Measurements from ENCODE around the gene ARHGEF33.

Gene ARHGEF33

DNA sequence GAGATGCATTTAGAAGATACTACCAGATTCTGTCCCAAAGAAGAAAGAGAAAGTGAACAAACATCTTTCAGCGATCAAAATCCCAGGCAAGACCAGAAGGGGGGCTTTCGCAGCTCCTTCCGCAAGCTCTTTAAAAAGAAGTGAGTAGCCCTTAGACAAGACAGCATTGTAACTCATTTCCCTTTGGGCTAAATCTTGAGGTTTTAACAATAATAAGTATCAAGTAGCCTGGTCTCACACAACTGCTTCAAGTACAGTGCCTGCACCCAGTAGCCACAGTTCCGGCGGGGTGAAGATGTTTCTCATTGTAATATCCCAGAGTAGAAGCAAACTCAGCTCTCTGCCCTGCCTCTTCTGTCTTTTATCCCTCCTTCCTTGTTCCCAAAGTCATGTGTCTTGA, 76.3 kb downstream of the ARHGEF33 start:
- no peak for DNase-seq

DNA sequence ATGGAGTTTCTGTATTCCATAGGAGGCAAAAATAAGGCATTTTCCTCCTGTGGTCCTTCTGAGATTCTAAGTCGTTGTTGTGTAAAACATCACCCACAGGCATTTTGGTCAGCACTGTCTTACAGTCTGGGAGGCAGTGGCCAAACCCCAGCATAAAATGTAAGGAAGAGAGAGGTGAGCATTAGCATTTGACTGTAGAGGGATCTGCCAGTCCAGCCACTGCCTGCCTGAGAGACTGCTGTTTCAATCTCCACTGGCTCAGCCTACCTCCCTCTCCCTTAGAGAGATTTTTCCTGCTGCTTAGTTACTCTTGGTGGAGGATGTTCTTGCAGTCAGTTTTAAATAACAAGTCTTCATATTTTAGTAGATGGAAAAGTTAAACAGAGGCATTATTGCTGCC, 77.0 kb downstream of the ARHGEF33 start:
- no peak for DNase-seq

DNA sequence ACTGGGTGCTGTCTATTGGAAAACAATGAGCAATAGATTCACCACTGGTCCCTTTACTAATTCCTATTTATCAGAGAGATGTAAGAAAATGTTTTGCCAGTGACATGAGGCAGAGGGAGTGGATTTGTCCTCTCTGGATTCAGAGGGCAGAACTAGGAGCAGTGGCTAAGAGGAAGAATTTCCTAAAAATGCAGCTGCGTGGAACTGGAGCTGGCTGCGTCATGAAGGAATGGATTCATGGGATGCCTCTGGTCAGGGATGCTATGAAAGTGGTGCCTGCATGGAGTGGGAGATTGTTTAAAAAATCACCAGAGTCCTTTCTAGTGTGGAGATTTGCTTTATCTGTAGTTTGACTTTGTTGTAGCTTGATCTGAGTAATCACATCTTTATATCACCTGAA, 78.3 kb downstream of the ARHGEF33 start:
- DNase-seq, result no peak

DNA sequence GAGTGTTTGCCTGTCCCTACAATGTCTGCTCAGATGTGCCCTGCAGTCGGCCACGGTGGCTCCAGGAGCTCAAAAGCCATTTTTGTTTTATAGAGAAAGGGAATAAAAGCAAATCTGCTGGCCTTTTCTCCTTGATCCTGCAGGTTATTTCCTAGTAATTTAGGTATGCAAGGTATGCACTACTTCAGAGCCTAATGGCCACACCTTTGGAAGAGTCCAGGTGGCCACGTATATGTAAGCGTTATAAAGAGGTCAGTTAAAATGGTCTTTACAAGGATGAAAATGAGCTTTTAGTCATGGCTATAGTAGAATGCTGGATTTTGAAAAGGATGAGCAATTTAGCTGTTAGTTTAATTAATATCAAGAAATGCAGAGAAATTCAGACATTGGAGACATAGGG, 81.7 kb downstream of the ARHGEF33 start:
- no peak for DNase-seq

DNA sequence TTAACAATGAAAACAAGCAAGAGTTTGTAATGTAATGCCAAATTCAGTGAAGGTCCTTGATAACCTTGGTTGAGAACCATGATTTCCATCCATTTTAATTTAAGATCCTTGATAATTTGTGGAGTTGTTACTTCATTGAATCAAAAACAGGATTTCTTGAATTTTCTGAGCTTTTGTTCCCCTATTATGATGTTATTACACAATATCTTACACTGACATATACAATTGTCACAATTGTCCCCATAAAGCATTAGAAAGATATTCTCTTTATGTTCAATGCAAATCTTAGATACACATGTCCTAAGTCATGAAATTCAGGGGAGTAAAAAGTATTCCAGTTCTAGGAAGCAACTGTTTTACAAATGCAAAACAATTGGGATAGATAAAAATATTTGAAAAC, 83.6 kb downstream of the ARHGEF33 start:
- no peak for DNase-seq

DNA sequence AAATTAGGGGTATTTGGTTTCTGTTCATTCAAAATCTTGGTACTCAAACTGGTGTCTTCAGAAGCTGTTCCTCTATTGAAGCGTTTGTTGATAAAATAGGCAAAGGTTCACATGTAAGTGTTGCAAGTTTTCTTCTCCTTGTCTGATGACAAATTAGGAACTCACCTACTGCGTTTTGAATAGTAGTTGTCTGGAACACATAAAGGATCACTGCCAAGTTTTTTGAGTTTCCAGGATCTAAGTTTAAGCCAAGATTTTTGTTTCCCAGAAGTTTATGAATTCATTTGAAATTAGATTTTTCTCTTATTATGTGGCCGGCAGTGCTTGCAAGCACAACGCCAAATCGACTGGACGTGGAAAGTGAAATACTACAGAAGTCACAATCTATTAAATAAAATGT, 85.4 kb downstream of the ARHGEF33 start:
- no peak for DNase-seq

DNA sequence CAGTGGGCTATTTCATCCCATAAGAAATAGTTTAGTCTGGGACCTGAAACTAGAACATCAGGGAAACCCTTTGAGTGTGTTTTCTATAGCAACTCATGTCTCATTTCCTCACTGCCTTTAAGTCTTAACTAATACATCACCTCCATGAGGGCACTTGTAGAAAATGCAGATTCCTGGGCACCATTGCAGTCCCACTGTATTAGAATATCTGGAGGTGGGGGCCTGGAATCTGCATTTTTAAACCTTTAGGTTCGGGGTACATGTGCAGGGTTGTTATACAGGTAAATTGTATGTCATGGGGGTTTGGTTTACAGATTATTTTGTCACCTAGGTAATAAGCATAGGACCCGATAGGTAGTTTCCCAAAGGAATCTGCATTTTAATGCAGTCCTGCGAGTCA, 87.4 kb downstream of the ARHGEF33 start:
- DNase-seq, result no peak

DNA sequence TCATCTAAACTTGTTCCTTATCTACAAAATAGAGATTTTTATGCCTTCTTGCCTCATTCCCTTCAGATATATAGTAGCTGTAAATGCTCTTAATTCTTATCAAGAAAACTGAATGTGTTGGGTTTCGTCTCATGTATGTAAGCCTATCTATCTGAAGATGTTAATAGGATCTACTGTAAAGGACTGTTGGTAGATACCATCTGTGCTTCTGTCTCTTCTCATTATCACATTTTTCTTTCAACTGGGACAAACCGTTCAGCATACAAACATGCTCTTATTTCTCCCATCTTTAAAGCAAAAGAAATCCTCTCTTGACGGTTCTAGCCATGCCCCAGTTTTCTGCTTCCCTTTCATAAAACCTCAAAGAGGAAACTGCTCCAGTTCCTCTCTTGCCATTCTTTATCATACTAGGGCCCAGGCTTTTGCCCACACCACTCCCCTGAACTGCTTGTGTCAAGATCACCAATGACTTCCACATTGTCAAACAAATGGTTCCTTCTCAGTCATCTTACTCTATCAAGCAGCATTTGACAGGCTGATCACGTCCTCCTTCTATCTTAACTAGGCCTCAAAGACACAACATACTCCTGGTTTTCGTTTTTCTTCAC, 88.7 kb downstream of the ARHGEF33 start:
- DNase-seq, result no peak

DNA sequence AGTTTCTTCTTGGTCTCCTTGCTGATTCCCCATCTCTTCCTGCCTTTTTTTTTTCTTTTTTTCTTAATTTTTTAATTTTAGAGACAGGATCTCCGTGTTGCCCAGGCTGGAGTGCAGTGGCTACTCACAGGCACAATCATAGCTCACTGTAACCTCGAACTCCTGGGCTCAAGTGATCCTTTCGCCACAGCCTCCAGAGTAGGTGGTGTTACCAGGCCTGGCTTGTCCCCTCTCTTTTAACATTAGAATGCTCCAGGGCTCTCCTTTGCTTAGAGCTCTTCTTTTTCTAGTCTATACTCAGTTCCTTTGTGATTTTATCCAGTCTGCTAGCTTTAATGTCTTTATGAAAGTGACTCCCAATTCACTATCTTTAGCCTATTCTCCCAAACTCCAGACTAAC, 89.2 kb downstream of the ARHGEF33 start:
- DNase-seq, result no peak

DNA sequence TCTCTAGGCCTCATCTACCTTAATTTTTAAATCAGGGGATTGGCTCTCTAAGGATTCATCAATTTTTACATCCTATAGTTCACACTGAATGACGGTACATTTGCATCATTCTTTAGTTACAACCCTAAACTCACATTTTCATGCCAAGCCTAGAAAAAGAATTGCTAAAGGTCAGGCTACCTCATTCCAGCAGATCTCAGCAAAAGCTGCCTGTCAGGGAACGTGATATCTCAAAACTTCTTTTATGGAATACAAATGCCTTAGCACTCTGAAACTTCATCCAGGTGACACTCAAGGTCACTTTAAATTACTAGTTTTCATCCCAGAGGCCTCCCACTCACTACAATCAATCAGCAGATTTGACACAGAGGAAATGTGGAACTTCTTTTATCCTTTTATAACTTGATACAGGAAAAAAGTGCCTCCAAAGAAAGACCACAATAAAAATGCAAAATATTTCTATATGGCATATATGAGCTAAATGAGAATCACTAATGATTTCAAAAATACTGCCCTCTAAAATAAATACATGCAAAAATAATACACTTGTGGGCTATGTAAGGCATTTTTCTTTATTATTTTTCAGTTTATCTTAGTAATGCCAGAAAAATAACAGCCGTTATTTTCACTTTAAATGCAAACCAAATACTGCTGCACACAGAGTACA, 91.5 kb downstream of the ARHGEF33 start:
- DNase-seq, result no peak

DNA sequence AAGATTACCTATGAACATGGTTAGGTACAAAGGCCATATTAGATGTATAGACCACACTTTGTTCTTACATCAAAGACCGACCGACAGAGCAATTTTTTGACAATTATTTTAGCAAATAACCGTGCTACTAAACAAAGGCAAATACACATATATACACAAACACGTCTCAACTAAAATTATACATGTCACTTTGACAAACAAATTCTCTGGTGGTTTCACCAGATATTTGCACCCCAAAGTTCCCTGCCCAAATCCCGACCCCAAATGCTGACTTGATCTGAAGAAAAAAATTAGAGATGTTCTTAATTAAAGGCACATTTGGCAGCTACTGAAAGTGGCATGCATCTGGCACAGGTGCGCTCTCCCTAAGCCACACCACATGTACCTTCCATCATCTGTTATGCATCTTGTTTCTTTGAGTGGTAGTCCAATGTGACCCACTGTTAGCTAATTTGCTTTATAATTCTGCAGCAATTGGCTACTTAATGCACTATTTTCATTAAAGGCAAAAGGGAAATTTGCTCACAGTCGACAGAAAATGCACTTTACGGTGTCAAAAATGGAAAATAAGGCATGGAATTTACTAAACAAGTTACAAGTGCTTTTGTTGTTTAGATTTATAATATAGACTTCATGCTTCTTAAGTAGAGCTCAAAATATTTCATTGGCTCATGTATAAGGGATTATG, 92.1 kb downstream of the ARHGEF33 start:
- no peak for DNase-seq

DNA sequence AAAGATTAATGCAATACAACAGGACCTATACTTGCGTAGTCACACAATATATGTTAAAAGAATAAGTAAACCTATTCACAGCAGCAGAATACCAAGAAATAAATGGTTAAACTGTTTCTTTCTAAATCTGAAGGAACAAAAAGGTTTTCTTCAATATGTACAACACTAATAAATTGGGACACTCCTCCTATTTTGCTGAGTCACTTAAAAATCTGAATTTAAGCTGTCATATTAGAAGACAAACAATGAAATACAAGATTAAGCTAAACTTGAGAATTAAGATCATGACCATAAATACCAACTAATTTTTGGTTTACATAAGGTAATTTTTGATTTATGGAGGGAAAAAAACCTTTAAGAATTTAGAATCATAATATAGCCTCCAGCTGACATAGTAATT, 92.8 kb downstream of the ARHGEF33 start:
- DNase-seq, result no peak

DNA sequence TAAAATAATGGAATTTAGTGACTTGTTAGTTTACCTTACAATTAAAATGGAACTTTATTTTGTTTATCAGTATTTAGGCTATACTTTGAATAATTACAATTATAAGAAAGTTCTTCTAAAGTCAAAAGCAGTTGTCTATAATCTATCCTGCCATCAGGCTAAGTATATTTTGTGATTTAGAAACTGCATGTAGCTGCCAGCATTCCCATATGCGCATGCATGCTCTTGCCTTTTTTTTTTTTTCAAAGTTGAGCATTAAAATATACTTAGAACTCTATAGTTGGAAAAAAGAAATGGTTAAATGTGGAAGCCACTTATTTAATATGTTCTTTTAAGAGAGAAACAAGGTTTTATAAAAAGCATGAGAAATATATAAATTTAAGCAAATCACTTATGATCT, 99.0 kb downstream of the ARHGEF33 start:
- no peak for DNase-seq

DNA sequence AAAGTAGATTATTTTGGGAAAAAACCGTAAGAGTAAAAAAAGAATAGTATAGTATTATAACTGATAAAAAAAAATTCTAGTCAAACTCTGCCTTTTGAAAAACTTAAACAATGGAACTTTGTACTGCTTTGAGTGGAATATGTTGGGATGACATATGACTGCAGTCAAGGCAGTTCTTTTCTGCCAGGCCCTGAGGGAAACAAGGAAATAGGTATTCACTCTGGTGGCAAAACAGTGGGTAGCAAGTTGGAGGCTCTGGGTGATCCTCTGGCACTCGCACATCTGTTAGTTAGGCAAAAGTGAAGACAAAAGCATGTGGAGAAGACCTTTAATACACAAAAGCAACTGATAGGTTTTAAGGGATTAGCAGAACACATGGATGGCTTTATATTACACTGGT, 102.2 kb downstream of the ARHGEF33 start:
- DNase-seq, result no peak

DNA sequence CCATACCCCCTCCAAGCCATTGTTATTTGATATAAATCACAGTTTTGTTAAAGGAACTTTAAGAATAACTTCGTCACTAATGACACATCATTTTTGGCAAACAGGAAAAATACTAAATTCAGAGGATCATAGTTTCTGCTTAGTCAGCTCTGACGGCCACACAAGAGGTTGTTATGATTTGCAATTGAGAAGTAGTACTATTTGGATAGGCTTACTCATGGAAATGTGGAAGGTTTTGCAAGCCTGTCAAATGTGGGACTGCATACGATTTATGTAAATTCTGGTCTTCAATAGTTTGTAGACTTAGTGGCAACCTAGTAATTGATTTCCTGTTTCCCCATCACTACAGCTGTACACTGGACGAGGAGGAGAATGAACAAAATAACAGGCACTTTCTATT, 108.1 kb downstream of the ARHGEF33 start:
- DNase-seq, result no peak

DNA sequence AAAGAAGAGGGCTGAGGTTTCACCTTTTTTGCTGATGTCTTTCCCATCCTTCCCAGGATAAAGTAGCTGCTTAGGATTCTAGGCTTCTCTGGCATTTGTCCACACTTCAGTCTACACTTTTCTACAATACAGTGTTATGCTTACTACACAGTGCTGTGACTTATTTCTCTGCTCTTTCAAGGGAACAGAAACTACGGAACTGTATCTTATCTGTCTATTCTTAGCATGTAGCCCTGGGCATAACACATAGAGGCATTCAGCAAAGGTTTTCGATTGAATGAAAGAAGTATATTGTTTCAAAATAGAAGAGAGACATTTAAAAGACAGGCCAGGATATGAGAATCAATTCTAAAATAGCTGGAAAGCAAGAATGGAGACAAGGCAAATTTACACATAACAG, 110.9 kb downstream of the ARHGEF33 start:
- no peak for DNase-seq

DNA sequence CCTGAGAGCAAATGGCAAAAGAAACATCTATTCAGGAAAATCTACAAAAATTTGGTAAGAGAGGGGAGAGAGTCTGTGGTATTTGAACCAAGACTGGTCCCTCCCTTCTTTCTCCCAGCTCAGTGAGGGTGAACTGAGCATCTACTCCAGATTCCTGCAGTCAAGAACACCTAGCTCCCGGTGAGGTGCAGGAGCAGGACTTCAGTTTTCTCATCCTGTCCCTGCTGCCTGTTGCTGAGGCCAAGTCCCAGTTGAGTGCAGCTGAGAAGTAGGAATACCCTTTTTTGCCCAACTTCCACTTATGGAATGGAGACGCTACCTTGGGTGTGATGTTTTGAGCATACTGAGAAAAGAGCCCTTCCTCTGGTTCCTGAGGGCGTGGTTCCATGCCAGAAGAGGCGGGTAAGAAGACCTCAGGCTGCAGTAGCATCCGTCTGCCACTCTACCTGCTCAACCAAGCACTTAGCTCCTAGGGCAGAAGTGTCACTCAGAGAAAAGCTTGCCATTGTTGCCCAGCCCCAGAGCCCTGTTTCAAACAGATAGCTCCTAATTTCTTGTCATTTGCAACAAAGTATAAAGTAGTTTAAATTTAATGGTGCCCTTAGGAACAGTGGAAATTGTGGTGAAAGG, 118.3 kb downstream of the ARHGEF33 start:
- no peak for DNase-seq

DNA sequence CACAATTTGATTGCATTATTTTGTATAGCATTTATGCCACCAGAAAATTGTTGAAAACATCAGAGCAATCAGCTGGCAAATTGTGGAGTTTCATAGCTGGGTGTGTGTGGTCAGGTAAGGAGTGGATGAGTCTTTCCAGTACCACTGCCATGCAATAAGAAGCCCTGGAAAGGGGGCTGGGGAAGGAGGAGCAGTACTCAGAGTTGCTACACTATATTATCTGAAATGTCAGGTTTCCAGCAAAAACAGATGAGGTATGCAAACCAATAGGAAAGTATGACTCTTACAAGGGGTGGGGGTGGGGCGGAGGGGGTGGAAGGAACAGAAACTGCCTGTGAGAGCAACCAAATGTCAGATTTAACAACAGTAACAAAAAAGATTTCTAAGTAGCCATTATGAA, 119.0 kb downstream of the ARHGEF33 start:
- no peak for DNase-seq

DNA sequence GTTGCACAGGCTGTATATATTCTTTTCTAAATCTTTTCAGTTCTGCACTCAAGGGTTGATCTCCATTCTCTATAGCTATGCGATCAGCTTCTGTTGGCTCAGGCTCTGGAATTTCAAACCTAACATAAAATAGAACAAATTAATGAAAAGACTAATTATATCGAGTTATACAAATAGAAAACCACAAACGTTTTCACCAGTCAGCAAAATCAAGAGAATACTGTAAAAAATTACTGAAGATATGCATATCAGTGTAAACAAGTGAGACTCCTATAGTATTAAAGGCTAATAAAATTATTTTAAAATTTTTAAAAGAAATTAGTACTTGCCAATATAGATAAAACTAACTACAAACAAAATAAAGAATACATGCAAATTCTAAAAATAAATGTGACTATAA, 124.2 kb downstream of the ARHGEF33 start:
- DNase-seq, result no peak

DNA sequence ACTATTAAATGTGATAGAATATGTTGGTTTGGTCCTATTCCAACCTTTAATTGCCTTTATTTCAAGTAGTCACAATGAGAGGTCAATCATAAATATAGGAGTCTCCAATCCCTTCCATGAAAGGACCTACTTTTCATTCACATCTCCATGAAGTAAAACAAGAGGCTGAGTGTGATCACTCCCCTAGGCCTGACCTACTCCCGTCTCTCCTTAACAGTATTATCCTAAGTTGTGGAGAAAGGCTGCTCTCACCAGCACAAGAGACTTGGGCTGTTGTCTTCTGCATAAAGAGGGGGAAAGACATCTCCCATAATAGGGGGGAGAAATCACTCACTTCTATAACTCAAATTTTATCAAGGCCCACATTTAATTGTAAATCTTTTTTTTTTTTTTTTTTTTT, 125.7 kb downstream of the ARHGEF33 start:
- no peak for DNase-seq

DNA sequence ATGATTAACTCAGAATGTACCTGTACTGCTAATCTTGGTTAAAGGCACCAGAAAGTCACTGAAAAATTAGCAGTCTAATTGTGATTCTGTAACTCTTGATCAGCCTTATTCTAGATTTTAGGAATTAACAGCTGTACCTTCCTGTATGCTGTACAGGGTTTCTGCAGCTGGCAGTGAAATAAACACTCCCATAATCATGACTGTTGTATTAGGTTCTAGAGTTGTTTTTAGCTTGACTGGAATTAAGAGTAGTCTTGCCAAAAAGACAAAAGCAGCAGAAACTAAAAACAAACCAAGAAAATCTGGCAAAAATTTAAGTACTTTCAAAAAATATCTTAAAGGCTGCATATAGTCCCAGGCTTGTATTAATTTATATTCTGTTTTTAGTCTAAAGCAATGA, 127.7 kb downstream of the ARHGEF33 start:
- no peak for DNase-seq

DNA sequence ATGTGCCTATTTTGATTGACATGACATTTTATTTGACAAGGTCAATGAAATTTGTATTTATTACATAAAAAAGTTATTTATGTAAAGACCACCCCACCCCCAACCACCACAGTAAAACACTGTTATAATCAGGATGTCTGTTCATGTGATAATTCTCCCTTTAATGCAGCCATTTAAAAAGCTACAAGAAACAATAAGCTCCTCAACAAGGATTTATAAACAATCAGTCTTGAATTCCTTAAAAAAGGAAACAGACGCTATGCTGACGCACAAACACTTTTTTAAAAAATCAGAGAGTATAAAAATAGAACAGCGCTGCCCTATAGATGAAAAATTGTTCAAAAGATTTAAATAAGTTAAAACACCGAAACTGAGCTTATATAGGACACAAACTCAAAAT, 129.0 kb downstream of the ARHGEF33 start:
- DNase-seq, result no peak

DNA sequence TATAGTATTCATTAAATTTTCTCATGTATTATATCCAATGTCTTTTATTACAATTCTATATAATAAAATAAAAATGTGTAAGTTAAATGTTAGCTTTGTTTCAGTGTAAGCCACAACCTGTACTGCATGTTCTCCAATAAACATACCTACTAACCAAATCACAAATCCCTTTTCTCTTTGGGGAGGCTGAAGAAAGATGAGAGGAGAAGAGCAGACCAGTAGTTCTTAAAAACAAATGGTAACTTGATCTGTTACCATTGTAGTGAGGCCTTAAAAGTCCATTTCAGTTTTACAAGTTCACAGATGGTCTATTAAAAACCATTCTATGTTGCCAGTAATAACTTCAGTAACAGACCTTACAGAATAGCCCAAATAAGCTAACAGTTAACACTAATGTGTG, 130.7 kb downstream of the ARHGEF33 start:
- no peak for DNase-seq

DNA sequence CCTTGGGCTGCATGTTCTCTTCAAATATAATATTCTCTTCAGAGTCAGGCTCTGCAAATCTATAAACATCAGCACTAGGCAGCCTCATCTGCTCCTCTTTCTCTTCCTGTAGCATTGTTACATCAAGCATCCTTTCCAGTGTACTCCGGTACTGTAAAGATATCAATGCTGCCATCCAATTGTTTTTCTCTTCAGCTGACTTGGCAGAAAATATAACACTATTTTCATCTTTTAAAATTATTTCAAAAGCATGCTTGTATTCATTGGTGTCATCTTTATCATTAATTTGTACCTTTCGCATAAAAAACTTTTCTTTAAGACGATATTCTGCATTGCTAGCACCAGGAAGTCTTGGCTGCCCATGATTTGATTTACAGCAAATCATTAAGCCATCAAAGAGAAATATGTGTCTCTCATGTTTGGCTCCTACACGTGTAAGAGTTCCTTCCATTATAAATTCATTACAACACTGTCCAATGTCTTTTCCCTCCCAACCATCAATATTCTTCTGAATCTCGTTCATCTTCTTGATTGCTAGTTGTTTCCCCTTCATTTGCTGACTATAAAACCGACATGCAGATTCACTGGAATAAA, 133.1 kb downstream of the ARHGEF33 start:
- DNase-seq, result no peak

Data from activated CD4-positive, alpha-beta T cell treated with anti-CD3 and anti-CD28 coated beads, Interleukin-2, amount 50 U/mL, for 4 hours (primary cell).